T47D (cell line): ENCODE data around the gene ADPGK.
"Not testable (repeated sequence)": the region's sequence is repeated elsewhere in the genome, so short reads cannot be mapped to it uniquely, and the experiment has no call there.

Source experiments
- DNase-seq, 2 experiments: peaks; one replicate each; pipeline versions ENCODE4 v3.0.0 to v3.0.0-alpha.2; 2011 to 2012; ENCODE audit warnings: low read depth in 1 of 2, low spot score in 1 of 2
- JUND ChIP-seq: IDR thresholded peaks from 2 replicates; pipeline ENCODE4 v1.6.1; 2012; ENCODE audit warnings: low read depth
- in situ Hi-C: cut with HindIII; loops from 2 replicates; pipeline ENCODE4 v1.10.0; 2016; ENCODE audit warnings: low sequenced_read_pairs, low pct_unique_long_range_greater_than_20kb

Gene ADPGK

GRCh38 chr15:72760590-72761260 lies 22.8 kb downstream of the ADPGK start:
- no peak for DNase-seq
- in situ Hi-C loops: no loop called here
- no peak for TF ChIP-seq JUND

- in situ Hi-C loops: no loop called here
- DNase-seq: no peak
- no peak for TF ChIP-seq JUND
These were observed 25.4 kb downstream of the ADPGK start for GRCh38 chr15:72758182-72758581.

- no peak for DNase-seq
- in situ Hi-C loops: no loop called here
- TF ChIP-seq JUND: no peak
These were observed 29.5 kb downstream of the ADPGK start for GRCh38 chr15:72754096-72754495.

GRCh38 chr15:72751751-72752455 lies 31.7 kb downstream of the ADPGK start:
- DNase-seq: no peak
- in situ Hi-C loops: no loop called here

GRCh38 chr15:72749700-72750099 lies 33.9 kb downstream of the ADPGK start:
- in situ Hi-C loops: no loop called here
- no peak for TF ChIP-seq JUND
- DNase-seq: no peak

More at GRCh38 chr15:72751751-72752455, 31.7 kb downstream of the ADPGK start:
- no peak for TF ChIP-seq JUND

GRCh38 chr15:72740219-72740618 lies 43.3 kb downstream of the ADPGK start:
- in situ Hi-C loops: no loop called here
- DNase-seq: no peak
- TF ChIP-seq JUND: no peak

GRCh38 chr15:72737723-72738122 lies 45.8 kb downstream of the ADPGK start:
- in situ Hi-C loops: no loop called here
- no peak for TF ChIP-seq JUND
- no peak for DNase-seq

- no peak for DNase-seq
- in situ Hi-C loops: no loop called here
- no peak for TF ChIP-seq JUND
These were observed 46.5 kb downstream of the ADPGK start for GRCh38 chr15:72737061-72737460.

GRCh38 chr15:72735111-72735510 lies 48.4 kb downstream of the ADPGK start:
- in situ Hi-C loops: no loop called here
- DNase-seq: no peak
- TF ChIP-seq JUND: no peak

GRCh38 chr15:72733941-72734738 lies 49.4 kb downstream of the ADPGK start:
- no peak for TF ChIP-seq JUND
- DNase-seq: no peak
- in situ Hi-C loops: no loop called here

DNA sequence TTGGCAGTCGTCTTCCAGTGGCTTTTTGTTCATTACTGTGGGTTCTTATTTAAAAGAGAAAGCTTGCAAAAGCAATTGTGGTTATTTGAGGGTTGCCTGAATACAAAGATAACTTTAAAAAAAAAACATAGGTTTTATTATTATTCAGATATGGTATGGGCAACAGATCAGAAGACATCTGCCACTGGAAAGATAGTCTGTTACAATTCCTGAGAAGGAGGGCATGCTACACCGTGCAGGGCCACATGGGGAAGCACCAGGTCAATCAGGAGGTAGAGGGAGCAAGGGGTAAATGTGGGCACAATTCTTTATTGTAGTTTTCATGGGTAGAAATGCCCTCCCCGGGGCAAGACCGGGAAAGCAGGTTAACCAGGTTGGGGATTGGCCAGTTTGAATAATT lies 51.0 kb downstream of the ADPGK start:
- in situ Hi-C loops: no loop called here
- DNase-seq: no peak
- no peak for TF ChIP-seq JUND

DNA sequence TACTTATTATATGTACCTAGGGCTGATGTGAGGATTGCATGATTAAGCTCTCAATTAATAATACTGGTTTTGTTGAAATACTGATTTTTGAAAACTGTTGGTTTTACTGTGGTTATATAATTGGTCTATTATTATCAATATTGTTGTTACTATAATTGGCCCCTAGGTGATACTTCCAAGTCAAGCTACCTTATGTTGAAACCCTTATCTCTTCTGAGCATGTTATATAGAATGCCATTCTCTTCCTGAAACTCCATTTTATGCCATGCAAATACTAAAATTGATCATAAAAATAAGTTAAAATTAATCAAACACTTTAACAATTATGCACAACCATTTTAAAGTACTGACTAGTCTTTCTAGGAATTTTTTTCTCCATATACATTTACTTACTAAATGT lies 51.5 kb downstream of the ADPGK start:
- in situ Hi-C loops: no loop called here
- no peak for DNase-seq
- TF ChIP-seq JUND: no peak

- no peak for DNase-seq
- no peak for TF ChIP-seq JUND
- in situ Hi-C loops: no loop called here
These were observed 54.7 kb downstream of the ADPGK start for GRCh38 chr15:72728821-72729220.

- in situ Hi-C loops: not testable (repeated sequence)
These were observed 55.3 kb downstream of the ADPGK start for GRCh38 chr15:72728249-72728648.

More at GRCh38 chr15:72728249-72728648, 55.3 kb downstream of the ADPGK start:
- DNase-seq: not testable (repeated sequence)
